Muscle layer of duodenum (tissue), 2 donors: ENCODE measurements around the gene EME1.
"Not testable (repeated sequence)": the region's sequence is repeated elsewhere in the genome, so short reads cannot be mapped to it uniquely, and the experiment has no call there.

ENCODE experiments used
- H3K27ac ChIP-seq: one replicate; pipeline ENCODE4 v1.7.0; 2013; ENCODE audit warnings: mild to moderate bottlenecking, low read length
- H3K27me3 ChIP-seq: one replicate; pipeline ENCODE4 v1.7.0; 2013; ENCODE audit warnings: low read depth, mild to moderate bottlenecking, control low read depth, low read length
- H3K36me3 ChIP-seq, 2 donors: one replicate each; pipeline ENCODE4 v1.7.0; 2013; ENCODE audit warnings: low read length in 2 of 2, control low read depth in 1 of 2, mild to moderate bottlenecking in 1 of 2; ENCODE audit not compliant: insufficient read depth in 2 of 2, control insufficient read depth in 1 of 2
- H3K4me1 ChIP-seq, 2 donors: one replicate each; pipeline ENCODE4 v1.7.0; 2013; ENCODE audit warnings: low read length in 2 of 2, mild to moderate bottlenecking in 2 of 2, control low read depth in 1 of 2, moderate library complexity in 1 of 2; ENCODE audit not compliant: insufficient read depth in 2 of 2, control insufficient read depth in 1 of 2
- H3K4me3 ChIP-seq, 2 donors: one replicate each; pipeline ENCODE4 v1.7.0; 2013; ENCODE audit warnings: low read length in 2 of 2, low read depth in 1 of 2, mild to moderate bottlenecking in 1 of 2
- H3K9me3 ChIP-seq, 2 donors: one replicate each; pipeline ENCODE4 v1.7.0; 2013; ENCODE audit warnings: low read length in 2 of 2, control low read depth in 1 of 2, mild to moderate bottlenecking in 1 of 2; ENCODE audit not compliant: control insufficient read depth in 1 of 2
- donor health status: healthy.

The EME1 gene

GRCh38 chr17:50372758-50373556, at the start of gene EME1, which contains the start of gene MRPL27:
EME1 (plus strand) TSS chr17:50373229; CDS start chr17:50375209, 1,980 bp downstream.
MRPL27 (minus strand) TSS chr17:50373184; CDS start chr17:50373170, 14 bp downstream.
- Histone ChIP-seq H3K27me3 (no peaks in the 10 kb centered on the region), H3K36me3 (peaks cover 26 to 28% of the 10 kb centered on the region in 2 donors), H3K9me3 (no peaks in the 10 kb centered on the region), H3K4me3 (peak within 1 kb of the TSS; percentile 85 to 94), H3K27ac (peak within 1 kb of the TSS; percentile 99), H3K4me1 (peaks cover 3 to 21% of the 10 kb centered on the region in 2 donors)

GRCh38 chr17:50325906-50326305, 47.1 kb upstream of the EME1 start:
- Histone ChIP-seq H3K27ac (no peak overlapping the region), H3K27me3 (no peaks in the 10 kb centered on the region), H3K9me3 (no peaks in the 10 kb centered on the region)

GRCh38 chr17:50326831-50327364, 46.1 kb upstream of the EME1 start:
- Histone ChIP-seq H3K27me3 (no peaks in the 10 kb centered on the region), H3K4me1 (no peaks in the 10 kb centered on the region), H3K4me3 (no peak overlapping the region), H3K36me3 (no peaks in the 10 kb centered on the region), H3K27ac (no peak overlapping the region), H3K9me3 (no peaks in the 10 kb centered on the region)

More at GRCh38 chr17:50325906-50326305, 47.1 kb upstream of the EME1 start:
- Histone ChIP-seq H3K36me3 (no peaks in the 10 kb centered on the region), H3K4me3 (no peak overlapping the region), H3K4me1 (no peaks in the 10 kb centered on the region)

- H3K9me3 ChIP-seq, result no peaks in the 10 kb centered on the region
- H3K27ac ChIP-seq, result no peak overlapping the region
- no peaks in the 10 kb centered on the region for H3K36me3 ChIP-seq
- H3K27me3 ChIP-seq, result no peaks in the 10 kb centered on the region
- no peaks in the 10 kb centered on the region for H3K4me1 ChIP-seq
- H3K4me3 ChIP-seq, result no peak overlapping the region
These were observed 44.4 kb upstream of the EME1 start for GRCh38 chr17:50328363-50329325.

- Histone ChIP-seq H3K27me3 (no peaks in the 10 kb centered on the region), H3K4me3 (no peak overlapping the region), H3K27ac (no peak overlapping the region), H3K36me3 (no peaks in the 10 kb centered on the region), H3K4me1 (no peaks in the 10 kb centered on the region), H3K9me3 (no peaks in the 10 kb centered on the region)
These were observed 43.3 kb upstream of the EME1 start for GRCh38 chr17:50329716-50330115.

GRCh38 chr17:50330151-50330775, 42.8 kb upstream of the EME1 start:
- H3K27ac ChIP-seq, result no peak overlapping the region
- no peak overlapping the region for H3K4me3 ChIP-seq
- no peaks in the 10 kb centered on the region for H3K27me3 ChIP-seq
- no peaks in the 10 kb centered on the region for H3K36me3 ChIP-seq
- no peaks in the 10 kb centered on the region for H3K9me3 ChIP-seq
- H3K4me1 ChIP-seq, result no peaks in the 10 kb centered on the region

GRCh38 chr17:50331085-50331791, 41.8 kb upstream of the EME1 start:
- no peaks in the 10 kb centered on the region for H3K4me1 ChIP-seq
- no peak overlapping the region for H3K27ac ChIP-seq
- no peak overlapping the region for H3K4me3 ChIP-seq
- no peaks in the 10 kb centered on the region for H3K27me3 ChIP-seq
- no peaks in the 10 kb centered on the region for H3K36me3 ChIP-seq
- H3K9me3 ChIP-seq, result no peaks in the 10 kb centered on the region

GRCh38 chr17:50332196-50332595, 40.8 kb upstream of the EME1 start:
- Histone ChIP-seq H3K27me3 (no peaks in the 10 kb centered on the region), H3K36me3 (no peaks in the 10 kb centered on the region), H3K9me3 (no peaks in the 10 kb centered on the region), H3K27ac (no peak overlapping the region), H3K4me3 (no peak overlapping the region), H3K4me1 (no peaks in the 10 kb centered on the region)

- H3K27me3 ChIP-seq, H3K36me3 ChIP-seq, H3K9me3 ChIP-seq, H3K4me3 ChIP-seq, H3K27ac ChIP-seq, H3K4me1 ChIP-seq: not testable (repeated sequence)
These were observed 39.6 kb upstream of the EME1 start for GRCh38 chr17:50333291-50334057.

GRCh38 chr17:50337956-50338355, 35.1 kb upstream of the EME1 start:
- Histone ChIP-seq H3K4me3 (no peak overlapping the region), H3K36me3 (no peaks in the 10 kb centered on the region), H3K27ac (no peak overlapping the region), H3K4me1 (no peaks in the 10 kb centered on the region), H3K9me3 (peaks cover 0 to 5% of the 10 kb centered on the region in 2 donors), H3K27me3 (no peaks in the 10 kb centered on the region)
